PC-3 (cell line): ENCODE measurements around the gene RPL29.

Experiments used
- CTCF ChIP-seq: fragments of 300-600 bp; sonication (generic); conservative IDR thresholded peaks from 2 replicates; pipeline ENCODE4 v1.5.1; 2017; ENCODE audit warnings: antibody characterized with exemption, low read depth, mild to moderate bottlenecking, low read length
- EZH2 ChIP-seq: fragments of 300-600 bp; sonication (generic); IDR thresholded peaks from one replicate; pipeline ENCODE4 v1.6.1; 2017; ENCODE audit warnings: antibody characterized with exemption, mild to moderate bottlenecking, low read length; ENCODE audit not compliant: unreplicated experiment

- no peak for TF ChIP-seq EZH2
- no peak for TF ChIP-seq CTCF
Measured at GRCh38 chr3:51961011-51961410, 34.7 kb downstream of the RPL29 start.
